ENCODE results near the gene UBE2F. TPM values are rescaled to one million over a fixed set of nuclear protein-coding genes. Genes with fewer than 3 reads are reported as not detected.

UBE2F gene
- total and polyA plus RNA-seq, 2 of the 4 experiments (the other 2 are of a cell fraction), result 44.6 to 59.8 TPM

DNA sequence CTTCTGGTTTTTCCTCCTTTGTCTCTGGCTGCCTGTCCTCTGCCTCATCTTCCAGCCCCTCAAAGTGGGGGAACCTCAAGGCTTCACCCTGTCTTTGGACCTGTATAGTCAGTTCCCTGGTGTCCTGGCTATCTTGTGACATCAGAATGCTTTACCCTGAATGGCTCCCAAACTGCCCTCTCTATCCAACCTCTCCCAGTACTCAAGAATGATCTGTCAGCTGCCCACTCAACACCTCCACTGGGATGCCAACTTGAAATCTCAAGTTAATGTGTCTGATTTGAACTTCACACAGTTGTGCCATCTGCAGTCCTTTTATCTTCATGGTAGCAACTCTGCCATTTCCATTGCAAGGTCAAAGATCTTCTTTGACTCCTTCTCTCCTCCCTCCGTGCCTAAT lies 43.8 kb downstream of the UBE2F start:
- H4K8ac ChIP-seq (ENCODE audit: low read depth in 2 of 2, low read length in 2 of 2), result no peak overlapping the region
- H3K9ac ChIP-seq (ENCODE audit: low read depth, low read length), result no peak overlapping the region
- no peak overlapping the region for H2AFZ ChIP-seq (replicated peaks; ENCODE audit: low read length, poor library complexity)
- H2BK20ac ChIP-seq (ENCODE audit: low read depth, low read length), result no peak overlapping the region
- H2AK5ac ChIP-seq (ENCODE audit: low read depth, low read length), result no peak overlapping the region
- no peak overlapping the region for H3K14ac ChIP-seq (replicated peaks; ENCODE audit: low read depth, low read length)
- no peaks in the 10 kb centered on the region for H3K27me3 ChIP-seq (ENCODE audit: control insufficient read depth, insufficient read depth, low read length)
- peaks cover 8% of the 10 kb centered on the region; the same call in 1 of the 2 replicates for H4K20me1 ChIP-seq (ENCODE audit: insufficient read depth, low read length)
- no TSS peak for BruUV-seq (replicated peaks)
- H4K5ac ChIP-seq (ENCODE audit: low read depth, low read length), result no peak overlapping the region
- H3K4me2 ChIP-seq (ENCODE audit: low read depth, low read length), result no peak overlapping the region
- no peak for DNase-seq
- H4K91ac ChIP-seq (ENCODE audit: insufficient read depth, low read depth, low read length), result no peak overlapping the region
- H3K23ac ChIP-seq (ENCODE audit: low read depth, low read length), result no peak overlapping the region
- no peaks in the 10 kb centered on the region for H3K9me3 ChIP-seq (ENCODE audit: control insufficient read depth, insufficient read depth, low read length)
- H3K4me1 ChIP-seq (ENCODE audit: control insufficient read depth, insufficient read depth, low read length), result peaks cover 8% of the 10 kb centered on the region
- H3K18ac ChIP-seq (ENCODE audit: low read depth, low read length), result no peak overlapping the region
- H2AK9ac ChIP-seq (replicated peaks; ENCODE audit: low read depth, low read length, poor library complexity), result no peak overlapping the region
- H3K56ac ChIP-seq (ENCODE audit: extremely low read depth, insufficient read depth, low read length), result no peak overlapping the region
- WGBS, 2 experiments (ENCODE audit: extremely low coverage in 2 of 2, insufficient read length in 1 of 2), result 89% methylated on average over 1 of the region's 1 CpG; no CpG with 5 or more reads in 1 of the 2 experiments
- dilution Hi-C loops (cut with HindIII; ENCODE audit: low sequenced_read_pairs, unreplicated experiment) (no loop called here), intact Hi-C loops (cut with micrococcal nuclease) (no loop called here), in situ Hi-C loops (cut with MboI; ENCODE audit: low sequenced_read_pairs) (no loop called here)
- TF ChIP-seq CHD1 (IDR thresholded peaks at IDR 0.05; ENCODE audit: low read depth, low read length), result no peak
- no peak for TF ChIP-seq MAFK (IDR thresholded peaks at IDR 0.05; ENCODE audit: low read depth, low read length)
- no peak overlapping the region for H3K4ac ChIP-seq (ENCODE audit: low read depth, low read length)
- peaks cover 18% of the 10 kb centered on the region for H3K9me1 ChIP-seq (ENCODE audit: insufficient read depth, low read length)
- no peak overlapping the region for H3K27ac ChIP-seq (ENCODE audit: insufficient read depth, low read length)
- peaks cover 35 to 52% of the 10 kb centered on the region in 2 experiments for H3K79me1 ChIP-seq (ENCODE audit: low read depth in 1 of 2, low read length in 2 of 2)
- POLR2A ChIA-PET (ENCODE audit: unreplicated experiment), result no interaction called here
- H3K4me3 ChIP-seq (ENCODE audit: insufficient read depth, low read depth, low read length), result no peak overlapping the region
- no peak overlapping the region for H2BK120ac ChIP-seq (ENCODE audit: low read depth, low read length)
- ATAC-seq (ENCODE audit: low read depth), result no peak
- CTCF ChIA-PET, result no interaction called here
- H2BK5ac ChIP-seq (ENCODE audit: low read depth, low read length, poor library complexity, severe bottlenecking), result no peak overlapping the region
- H3K36me3 ChIP-seq (ENCODE audit: control insufficient read depth, insufficient read depth, low read length), result peaks cover 3% of the 10 kb centered on the region; the same call in 1 of the 2 replicates
- no peak overlapping the region for H2BK15ac ChIP-seq (ENCODE audit: low read depth, low read length)
